Calu3 (cell line): Measurements from ENCODE around the gene ZNF133. TPM values are rescaled to one million over a fixed set of nuclear protein-coding genes. Genes with fewer than 3 reads are reported as not detected.
A peak's percentile ranks its signal among the peaks of the same experiment; 100 is the strongest.

Experiments used
- BruUV-seq: library from RNA; stranded (reverse); fragments of 400-500 nt; replicated peaks from 2 replicates; lab custom pipeline; 2021; lab: Mats Ljungman, UMichigan
- CTCF ChIA-PET: fragments of 300-600 bp; sonication (Branson Sonifier 250); formaldehyde crosslinking; loops from one replicate; lab custom pipeline; 2022; ENCODE audit warnings: antibody characterized with exemption; lab: Charles Lee
- DNase-seq: peaks from one replicate; pipeline ENCODE4 v3.0.0; 2022
- H3K27ac Mint-ChIP-seq: one replicate; pipeline ENCODE4 v1.8.0; 2022; ENCODE audit warnings: mixed read lengths; ENCODE audit not compliant: unreplicated experiment
- H3K27me3 Mint-ChIP-seq: one replicate; pipeline ENCODE4 v1.8.0; 2022; ENCODE audit warnings: mixed read lengths; ENCODE audit not compliant: unreplicated experiment
- H3K36me3 Mint-ChIP-seq: one replicate; pipeline ENCODE4 v1.8.0; 2022; ENCODE audit warnings: mild to moderate bottlenecking, moderate library complexity, mixed read lengths; ENCODE audit not compliant: insufficient read depth, unreplicated experiment
- H3K4me1 Mint-ChIP-seq: one replicate; pipeline ENCODE4 v1.8.0; 2022; ENCODE audit warnings: mild to moderate bottlenecking, low read depth, mixed read lengths; ENCODE audit not compliant: unreplicated experiment
- H3K4me3 Mint-ChIP-seq: one replicate; pipeline ENCODE4 v1.8.0; 2022; ENCODE audit warnings: mild to moderate bottlenecking, low read depth, moderate library complexity, mixed read lengths; ENCODE audit not compliant: unreplicated experiment
- H3K9me3 Mint-ChIP-seq: one replicate; pipeline ENCODE4 v1.8.0; 2022; ENCODE audit warnings: low read depth, mixed read lengths; ENCODE audit not compliant: unreplicated experiment
- intact Hi-C: fragments of 100-400 bp; cut with micrococcal nuclease; formaldehyde crosslinking; loops from one replicate; pipeline ENCODE4 v1.10.0; 2022; ENCODE audit not compliant: unreplicated experiment
- total RNA-seq: library from RNA; stranded (reverse); gene quantifications from 2 replicates; pipeline ENCODE4 v1.2.3, GENCODE V29; 2022
- TF ChIP-seq, protein P1 (sequence below): fragments of 200-600 bp; IDR thresholded peaks from one replicate; pipeline ENCODE4 v1.8.0; 2022; ENCODE audit warnings: antibody characterized with exemption; ENCODE audit not compliant: unreplicated experiment

Gene ZNF133
- total RNA-seq, 1 experiment from 2014 or later: 4.6 TPM

DNA sequence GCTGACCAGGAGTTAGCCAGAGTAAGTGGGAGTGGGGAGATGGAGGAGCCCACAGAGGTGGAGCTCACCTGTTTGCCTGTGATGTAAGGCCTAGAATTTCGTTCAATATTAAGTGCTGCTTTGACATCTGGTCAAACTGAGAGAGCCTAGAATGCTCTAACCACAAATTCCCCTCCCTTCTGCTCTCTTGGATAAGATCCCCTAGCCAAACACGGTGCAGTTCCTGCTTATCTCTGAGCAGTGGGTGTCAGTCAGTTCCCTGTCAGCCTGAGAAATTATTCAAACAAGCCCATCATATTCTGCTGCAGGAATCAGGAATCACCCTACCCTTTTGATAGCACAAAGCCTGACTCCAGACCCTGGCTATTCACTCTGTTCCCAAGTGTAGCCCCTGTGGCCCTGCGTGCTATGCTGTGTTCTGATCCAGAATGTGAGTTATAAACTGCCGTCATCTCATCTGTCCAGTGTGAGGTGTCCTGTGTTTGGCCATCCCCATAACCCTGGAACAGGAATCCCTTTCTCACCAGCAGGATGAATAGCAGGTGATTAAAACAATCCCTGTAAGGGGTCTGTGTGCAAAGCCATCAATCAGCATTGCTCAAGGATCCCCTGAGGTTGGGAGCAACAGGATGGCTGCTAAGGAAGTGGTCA is 31.8 kb upstream of the ZNF133 start:
- CTCF ChIA-PET: no interaction called here
- Mint-ChIP-seq H3K27me3 (no peaks in the 10 kb centered on the region), H3K36me3 (no peaks in the 10 kb centered on the region), H3K4me3 (no peak overlapping the region), H3K9me3 (no peaks in the 10 kb centered on the region), H3K4me1 (no peaks in the 10 kb centered on the region), H3K27ac (no peak overlapping the region)
- intact Hi-C loops: no loop called here
- no peak for DNase-seq
- no TSS peak for BruUV-seq
- TF ChIP-seq, protein P1, sequence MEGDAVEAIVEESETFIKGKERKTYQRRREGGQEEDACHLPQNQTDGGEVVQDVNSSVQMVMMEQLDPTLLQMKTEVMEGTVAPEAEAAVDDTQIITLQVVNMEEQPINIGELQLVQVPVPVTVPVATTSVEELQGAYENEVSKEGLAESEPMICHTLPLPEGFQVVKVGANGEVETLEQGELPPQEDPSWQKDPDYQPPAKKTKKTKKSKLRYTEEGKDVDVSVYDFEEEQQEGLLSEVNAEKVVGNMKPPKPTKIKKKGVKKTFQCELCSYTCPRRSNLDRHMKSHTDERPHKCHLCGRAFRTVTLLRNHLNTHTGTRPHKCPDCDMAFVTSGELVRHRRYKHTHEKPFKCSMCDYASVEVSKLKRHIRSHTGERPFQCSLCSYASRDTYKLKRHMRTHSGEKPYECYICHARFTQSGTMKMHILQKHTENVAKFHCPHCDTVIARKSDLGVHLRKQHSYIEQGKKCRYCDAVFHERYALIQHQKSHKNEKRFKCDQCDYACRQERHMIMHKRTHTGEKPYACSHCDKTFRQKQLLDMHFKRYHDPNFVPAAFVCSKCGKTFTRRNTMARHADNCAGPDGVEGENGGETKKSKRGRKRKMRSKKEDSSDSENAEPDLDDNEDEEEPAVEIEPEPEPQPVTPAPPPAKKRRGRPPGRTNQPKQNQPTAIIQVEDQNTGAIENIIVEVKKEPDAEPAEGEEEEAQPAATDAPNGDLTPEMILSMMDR: no peak

DNA sequence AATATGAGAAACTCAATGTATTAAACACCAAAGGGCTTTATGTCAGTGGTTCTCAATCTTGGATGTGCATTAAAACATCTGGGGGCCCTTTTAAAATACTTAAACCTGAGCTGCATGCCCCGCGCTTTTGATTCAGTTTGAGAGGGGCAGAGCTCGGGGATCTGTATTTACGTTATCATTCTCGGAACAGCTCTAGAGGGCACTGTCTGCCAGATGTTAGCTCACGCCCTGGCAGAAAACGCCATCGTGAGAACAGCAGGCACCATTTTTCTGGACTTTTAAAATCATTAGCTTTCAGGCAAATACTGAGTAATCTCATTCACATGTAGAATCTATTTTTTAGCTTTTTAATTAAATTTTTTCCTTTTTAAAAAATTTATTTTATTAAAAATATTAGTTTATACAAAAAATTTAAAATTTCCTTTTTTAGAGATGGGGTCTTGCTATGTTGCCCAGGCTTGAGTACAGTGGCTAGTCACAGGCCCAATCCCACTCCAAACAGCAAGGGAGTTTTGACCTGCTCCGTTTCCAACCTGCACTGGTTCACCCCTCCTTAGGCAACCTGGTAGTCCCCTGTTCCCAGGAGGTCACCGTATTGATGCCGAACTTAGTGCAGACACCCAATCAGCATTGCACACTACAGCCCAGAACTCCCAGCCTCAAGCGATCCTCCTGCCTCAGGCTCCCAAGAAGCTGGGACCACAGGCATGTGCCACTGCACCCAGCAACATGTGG is 30.0 kb upstream of the ZNF133 start:
- no peak overlapping the region for H3K27ac Mint-ChIP-seq
- TF ChIP-seq, protein P1: no peak
- intact Hi-C loops: no loop called here
- CTCF ChIA-PET: no interaction called here
- no TSS peak for BruUV-seq
- H3K36me3 Mint-ChIP-seq: no peaks in the 10 kb centered on the region
- H3K4me1 Mint-ChIP-seq: no peaks in the 10 kb centered on the region
- no peaks in the 10 kb centered on the region for H3K27me3 Mint-ChIP-seq
- no peaks in the 10 kb centered on the region for H3K9me3 Mint-ChIP-seq
- DNase-seq: no peak
- H3K4me3 Mint-ChIP-seq: no peak overlapping the region

DNA sequence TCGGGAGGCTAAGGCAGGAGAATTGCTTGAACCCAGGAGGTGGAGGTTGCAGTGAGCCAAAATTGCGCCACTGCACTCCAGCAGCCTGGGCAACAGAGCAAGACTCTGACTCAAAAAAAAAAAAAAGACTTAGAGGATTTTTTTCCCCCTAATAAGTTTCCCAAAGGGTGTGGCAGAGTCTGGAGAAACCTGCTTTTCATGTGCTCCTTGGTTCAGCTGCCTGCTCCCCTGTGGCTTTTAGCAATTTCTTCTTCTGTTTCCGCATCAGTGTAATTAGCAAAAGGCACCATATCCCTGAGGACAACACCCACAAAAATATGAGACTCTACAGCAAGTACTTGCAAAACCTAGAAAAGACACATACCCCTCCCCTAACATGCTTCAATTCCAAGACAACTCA is 28.6 kb upstream of the ZNF133 start:
- DNase-seq: peak; percentile 7
- Mint-ChIP-seq H3K27me3 (no peaks in the 10 kb centered on the region), H3K27ac (no peak overlapping the region), H3K4me3 (no peak overlapping the region), H3K4me1 (no peaks in the 10 kb centered on the region), H3K9me3 (no peaks in the 10 kb centered on the region), H3K36me3 (no peaks in the 10 kb centered on the region)
- CTCF ChIA-PET: no interaction called here
- no TSS peak for BruUV-seq
- intact Hi-C loops: loop anchor here (5.0 kb wide), 1 partner anchor 202 kb away; the partner anchor contains the start of gene OVOL2
- TF ChIP-seq, protein P1: no peak

- peak overlapping the region; percentile 33 for H3K27ac Mint-ChIP-seq
- CTCF ChIA-PET: no interaction called here
These were observed 24.6 kb upstream of the ZNF133 start for GRCh38 chr20:18263723-18264122.

More at GRCh38 chr20:18263723-18264122, 24.6 kb upstream of the ZNF133 start:
- H3K4me3 Mint-ChIP-seq: no peak overlapping the region
- no peaks in the 10 kb centered on the region for H3K27me3 Mint-ChIP-seq
- H3K4me1 Mint-ChIP-seq: no peaks in the 10 kb centered on the region
- DNase-seq: peak; percentile 59
- H3K36me3 Mint-ChIP-seq: no peaks in the 10 kb centered on the region
- BruUV-seq: no TSS peak
- no peaks in the 10 kb centered on the region for H3K9me3 Mint-ChIP-seq
- intact Hi-C loops: loop anchor here (5.0 kb wide), 1 partner anchor 206 kb away; the partner anchor contains the start of gene OVOL2
- TF ChIP-seq, protein P1: no peak
